Esophagus squamous epithelium (tissue), 4 donors: ENCODE measurements around the gene USH2A.

Experiments used
- POLR2A ChIP-seq, 4 donors: fragments of 450-650 bp; IDR thresholded peaks; one replicate each; pipeline ENCODE4 v1.6.1; 2017; ENCODE audit warnings: antibody characterized with exemption in 4 of 4, mild to moderate bottlenecking in 4 of 4, moderate library complexity in 3 of 4
- TF ChIP-seq, protein P1 (sequence below), 6 experiments: fragments of 450-650 bp in 4 of 6; fragments of 200-600 bp in 2 of 6; sonication (generic) in 2 of 6; IDR thresholded peaks; one replicate each; pipeline ENCODE4 v1.5.1; 2016 to 2019; ENCODE audit warnings: antibody characterized with exemption in 6 of 6, mild to moderate bottlenecking in 4 of 6, moderate library complexity in 4 of 6

- TF ChIP-seq, protein P1, sequence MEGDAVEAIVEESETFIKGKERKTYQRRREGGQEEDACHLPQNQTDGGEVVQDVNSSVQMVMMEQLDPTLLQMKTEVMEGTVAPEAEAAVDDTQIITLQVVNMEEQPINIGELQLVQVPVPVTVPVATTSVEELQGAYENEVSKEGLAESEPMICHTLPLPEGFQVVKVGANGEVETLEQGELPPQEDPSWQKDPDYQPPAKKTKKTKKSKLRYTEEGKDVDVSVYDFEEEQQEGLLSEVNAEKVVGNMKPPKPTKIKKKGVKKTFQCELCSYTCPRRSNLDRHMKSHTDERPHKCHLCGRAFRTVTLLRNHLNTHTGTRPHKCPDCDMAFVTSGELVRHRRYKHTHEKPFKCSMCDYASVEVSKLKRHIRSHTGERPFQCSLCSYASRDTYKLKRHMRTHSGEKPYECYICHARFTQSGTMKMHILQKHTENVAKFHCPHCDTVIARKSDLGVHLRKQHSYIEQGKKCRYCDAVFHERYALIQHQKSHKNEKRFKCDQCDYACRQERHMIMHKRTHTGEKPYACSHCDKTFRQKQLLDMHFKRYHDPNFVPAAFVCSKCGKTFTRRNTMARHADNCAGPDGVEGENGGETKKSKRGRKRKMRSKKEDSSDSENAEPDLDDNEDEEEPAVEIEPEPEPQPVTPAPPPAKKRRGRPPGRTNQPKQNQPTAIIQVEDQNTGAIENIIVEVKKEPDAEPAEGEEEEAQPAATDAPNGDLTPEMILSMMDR (IDR thresholded peaks at IDR 0.05) = no peak
- TF ChIP-seq POLR2A (IDR thresholded peaks at IDR 0.05) = no peak
Observed at GRCh38 chr1:215650446-215651149, 772.6 kb downstream of the USH2A start.
